Endodermal cell (in vitro differentiated cells): ENCODE data around the gene KIF3B. TPM values are rescaled to one million over a fixed set of nuclear protein-coding genes. Genes with fewer than 3 reads are reported as not detected.
A peak's percentile ranks its signal among the peaks of the same experiment; 100 is the strongest.

Experiments used
- DNase-seq: peaks from one replicate; pipeline ENCODE4 v3.0.0-alpha.2; 2017
- H3K27ac ChIP-seq: 2 replicates; pipeline ENCODE4 v1.5.1; 2013; ENCODE audit warnings: mild to moderate bottlenecking, low read depth, low read length, moderate library complexity
- H3K27me3 ChIP-seq: 2 replicates; pipeline ENCODE4 v1.6.1; 2013; ENCODE audit warnings: mild to moderate bottlenecking, low read length, moderate library complexity; ENCODE audit not compliant: insufficient read depth, control insufficient read depth, poor library complexity, severe bottlenecking
- H3K36me3 ChIP-seq: 2 replicates; pipeline ENCODE4 v1.7.0; 2013; ENCODE audit warnings: mild to moderate bottlenecking, low read length, moderate library complexity; ENCODE audit not compliant: control insufficient read depth, insufficient read depth
- H3K4me1 ChIP-seq: one replicate; pipeline ENCODE4 v1.7.0; 2013; ENCODE audit warnings: low read length; ENCODE audit not compliant: control insufficient read depth, insufficient read depth
- H3K4me3 ChIP-seq: 2 replicates; pipeline ENCODE4 v1.5.1; 2013; ENCODE audit warnings: mild to moderate bottlenecking, low read length, moderate library complexity
- H3K9ac ChIP-seq: 2 replicates; pipeline ENCODE4 v1.6.1; 2013; ENCODE audit warnings: mild to moderate bottlenecking, low read length, moderate library complexity; ENCODE audit not compliant: poor library complexity, severe bottlenecking; ENCODE audit errors: extremely low read depth
- H3K9me3 ChIP-seq: 2 replicates; pipeline ENCODE4 v1.6.1; 2013; ENCODE audit warnings: mild to moderate bottlenecking, low read length, moderate library complexity; ENCODE audit not compliant: control insufficient read depth
- H3K27ac Mint-ChIP-seq: 2 replicates; pipeline ENCODE4 v1.8.0; 2020; ENCODE audit warnings: mixed read lengths
- H3K27me3 Mint-ChIP-seq: 2 replicates; pipeline ENCODE4 v1.8.0; 2021; ENCODE audit warnings: mild to moderate bottlenecking, mixed read lengths; ENCODE audit not compliant: insufficient read depth
- H3K36me3 Mint-ChIP-seq: 2 replicates; pipeline ENCODE4 v1.8.0; 2020; ENCODE audit warnings: low read depth, mixed read lengths
- H3K4me1 Mint-ChIP-seq: 2 replicates; pipeline ENCODE4 v1.8.0; 2020; ENCODE audit warnings: mixed read lengths
- H3K4me3 Mint-ChIP-seq: 2 replicates; pipeline ENCODE4 v1.8.0; 2020; ENCODE audit warnings: mild to moderate bottlenecking, moderate library complexity, mixed read lengths
- H3K9me3 Mint-ChIP-seq: 2 replicates; pipeline ENCODE4 v1.8.0; 2020; ENCODE audit warnings: mild to moderate bottlenecking, mixed read lengths
- CTCF ChIP-seq: fragments of 200-600 bp; sonication (generic); conservative IDR thresholded peaks from 2 replicates; pipeline ENCODE4 v1.5.0; 2021; ENCODE audit warnings: antibody characterized with exemption, mild to moderate bottlenecking
- WGBS, 2 experiments: methylation state at CpG; one replicate each; pipeline versions ENCODE4 v1.1.5 to v1.1.7; 2013; ENCODE audit warnings: missing lambda C conversion rate in 2 of 2, mixed read lengths in 1 of 2; ENCODE audit not compliant: insufficient coverage in 1 of 2, insufficient read length in 1 of 2; 5-methylcytosine and 5-hydroxymethylcytosine counted together
- total RNA-seq, 2 donors: library from RNA; stranded (reverse); fragmentation: NEBNext Ultra II Directional in 1 of 2; extraction: Animal tissue kit (Norgen Biotek cat#: 25700) in 1 of 2; gene quantifications; 2 replicates in 1 of 2; 3 replicates in 1 of 2; pipeline ENCODE4 v1.2.1, GENCODE V29; 2021

Gene KIF3B
- total RNA-seq, 2 donors from 2014 or later = 31.4 to 41.1 TPM

GRCh38 chr20:32234135-32234808 is 43.2 kb upstream of the KIF3B start:
- Histone ChIP-seq H3K9ac (no peak overlapping the region), H3K36me3 (peaks cover 61% of the 10 kb centered on the region), H3K9me3 (no peaks in the 10 kb centered on the region), H3K27ac (no peak overlapping the region), H3K4me1 (peaks cover 8% of the 10 kb centered on the region), H3K4me3 (no peak overlapping the region), H3K27me3 (no peaks in the 10 kb centered on the region)
- no peak for TF ChIP-seq CTCF
- no peak for DNase-seq
- Mint-ChIP-seq H3K27me3 (no peaks in the 10 kb centered on the region), H3K27ac (no peak overlapping the region), H3K4me3 (no peak overlapping the region), H3K36me3 (peaks cover 61% of the 10 kb centered on the region), H3K4me1 (peaks cover 12% of the 10 kb centered on the region), H3K9me3 (no peaks in the 10 kb centered on the region)
- 93 to 99% methylated on average over 11 to 13 of the region's 13 CpGs for WGBS, 2 experiments

GRCh38 chr20:32235331-32236047 is 42.0 kb upstream of the KIF3B start:
- Histone ChIP-seq H3K4me3 (no peak overlapping the region), H3K4me1 (peaks cover 10% of the 10 kb centered on the region), H3K36me3 (peaks cover 61% of the 10 kb centered on the region), H3K9me3 (no peaks in the 10 kb centered on the region), H3K9ac (no peak overlapping the region), H3K27ac (peak overlapping the region; percentile 24), H3K27me3 (no peaks in the 10 kb centered on the region)
- H3K4me3 Mint-ChIP-seq = no peak overlapping the region
- H3K27me3 Mint-ChIP-seq = no peaks in the 10 kb centered on the region
- peaks cover 56% of the 10 kb centered on the region for H3K36me3 Mint-ChIP-seq
- peak overlapping the region; percentile 23 for H3K27ac Mint-ChIP-seq
- 93 to 95% methylated on average over 6 of the region's 6 CpGs for WGBS, 2 experiments
- H3K4me1 Mint-ChIP-seq = peaks cover 20% of the 10 kb centered on the region
- no peaks in the 10 kb centered on the region for H3K9me3 Mint-ChIP-seq
- no peak for TF ChIP-seq CTCF
- no peak for DNase-seq

GRCh38 chr20:32236048-32236533 is 41.4 kb upstream of the KIF3B start:
- H3K27ac ChIP-seq = peak overlapping the region; percentile 24
- DNase-seq = no peak
- no peak for TF ChIP-seq CTCF
- WGBS, 2 experiments = 80 to 93% methylated on average over 2 to 3 of the region's 3 CpGs
- H3K4me3 Mint-ChIP-seq = no peak overlapping the region
- H3K4me1 ChIP-seq = peaks cover 12% of the 10 kb centered on the region
- no peak overlapping the region for H3K9ac ChIP-seq
- no peaks in the 10 kb centered on the region for H3K27me3 Mint-ChIP-seq
- H3K9me3 Mint-ChIP-seq = no peaks in the 10 kb centered on the region
- no peak overlapping the region for H3K4me3 ChIP-seq
- H3K27ac Mint-ChIP-seq = peak overlapping the region; percentile 63
- peaks cover 56% of the 10 kb centered on the region for H3K36me3 ChIP-seq
- no peaks in the 10 kb centered on the region for H3K27me3 ChIP-seq
- H3K36me3 Mint-ChIP-seq = peaks cover 50% of the 10 kb centered on the region
- H3K4me1 Mint-ChIP-seq = peaks cover 23% of the 10 kb centered on the region
- H3K9me3 ChIP-seq = no peaks in the 10 kb centered on the region
